NCI-H1930 (cell line): ENCODE results near the gene FAM169A.
"Not testable (repeated sequence)": the region's sequence is repeated elsewhere in the genome, so short reads cannot be mapped to it uniquely, and the experiment has no call there.

ENCODE experiments used
- DNase-seq, 2 experiments: peaks; one replicate each; lab custom pipeline; 2025; lab: John Stamatoyannopoulos, UW

Gene FAM169A

GRCh38 chr5:74870299-74871067 lies 4.3 kb upstream of the FAM169A start:
- DNase-seq: no peak

GRCh38 chr5:74869414-74869813 lies 3.2 kb upstream of the FAM169A start:
- not testable (repeated sequence) for DNase-seq

GRCh38 chr5:74866596-74867162 lies 492 bp upstream of the FAM169A start:
- no peak for DNase-seq

- DNase-seq: no peak
Measured at GRCh38 chr5:74865256-74865803, 857 bp downstream of the FAM169A start.

GRCh38 chr5:74864823-74865222 lies 1.4 kb downstream of the FAM169A start:
- DNase-seq: no peak

GRCh38 chr5:74863726-74864125 lies 2.5 kb downstream of the FAM169A start:
- no peak for DNase-seq

GRCh38 chr5:74862221-74862620 lies 4.0 kb downstream of the FAM169A start:
- DNase-seq: no peak

GRCh38 chr5:74856975-74857374 lies 9.2 kb downstream of the FAM169A start:
- not testable (repeated sequence) for DNase-seq

- DNase-seq: no peak
Measured at GRCh38 chr5:74853256-74853655, 12.9 kb downstream of the FAM169A start.

- DNase-seq: no peak
Measured at GRCh38 chr5:74851684-74852353, 14.4 kb downstream of the FAM169A start.

GRCh38 chr5:74850789-74851425 lies 15.3 kb downstream of the FAM169A start:
- DNase-seq: no peak

- no peak for DNase-seq
Measured at GRCh38 chr5:74850030-74850429, 16.2 kb downstream of the FAM169A start.

GRCh38 chr5:74848553-74849025 lies 17.6 kb downstream of the FAM169A start:
- no peak for DNase-seq

- no peak for DNase-seq
Measured at GRCh38 chr5:74839229-74839628, 27.0 kb downstream of the FAM169A start.

- DNase-seq: no peak
Measured at GRCh38 chr5:74838262-74838661, 27.9 kb downstream of the FAM169A start.

GRCh38 chr5:74837115-74837514 lies 29.1 kb downstream of the FAM169A start:
- no peak for DNase-seq

GRCh38 chr5:74833537-74834266 lies 32.5 kb downstream of the FAM169A start:
- no peak for DNase-seq

GRCh38 chr5:74829413-74829812 lies 36.8 kb downstream of the FAM169A start:
- no peak for DNase-seq

- DNase-seq: no peak
Measured at GRCh38 chr5:74822288-74822687, 43.9 kb downstream of the FAM169A start.

- no peak for DNase-seq
Measured at GRCh38 chr5:74816875-74817274, 49.3 kb downstream of the FAM169A start.

GRCh38 chr5:74810915-74811314 lies 55.3 kb downstream of the FAM169A start:
- DNase-seq: no peak

- DNase-seq: no peak
Measured at GRCh38 chr5:74801941-74802340, 64.2 kb downstream of the FAM169A start.
